ENCODE measurements around the gene PLCB3.

The PLCB3 gene

DNA sequence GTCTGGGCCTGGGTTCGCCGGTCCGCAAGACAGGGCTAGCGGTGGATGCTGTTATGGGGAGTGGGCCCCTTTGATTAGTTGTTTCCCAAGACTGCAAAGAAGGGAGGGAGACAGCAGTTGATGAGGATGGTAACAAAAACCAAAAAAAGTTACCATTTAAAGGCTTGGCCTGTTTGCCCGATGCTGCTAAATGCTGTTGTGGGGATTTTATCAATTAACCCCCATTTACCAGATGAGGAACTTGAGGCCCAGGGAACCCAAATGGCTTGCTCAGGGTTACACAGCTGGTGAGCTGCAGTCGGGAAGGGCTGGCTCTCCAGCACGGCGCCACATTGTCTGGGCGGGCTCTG, 28.7 kb upstream of the PLCB3 start:
- no peak for DNase-seq (ENCODE audit: low spot score)

DNA sequence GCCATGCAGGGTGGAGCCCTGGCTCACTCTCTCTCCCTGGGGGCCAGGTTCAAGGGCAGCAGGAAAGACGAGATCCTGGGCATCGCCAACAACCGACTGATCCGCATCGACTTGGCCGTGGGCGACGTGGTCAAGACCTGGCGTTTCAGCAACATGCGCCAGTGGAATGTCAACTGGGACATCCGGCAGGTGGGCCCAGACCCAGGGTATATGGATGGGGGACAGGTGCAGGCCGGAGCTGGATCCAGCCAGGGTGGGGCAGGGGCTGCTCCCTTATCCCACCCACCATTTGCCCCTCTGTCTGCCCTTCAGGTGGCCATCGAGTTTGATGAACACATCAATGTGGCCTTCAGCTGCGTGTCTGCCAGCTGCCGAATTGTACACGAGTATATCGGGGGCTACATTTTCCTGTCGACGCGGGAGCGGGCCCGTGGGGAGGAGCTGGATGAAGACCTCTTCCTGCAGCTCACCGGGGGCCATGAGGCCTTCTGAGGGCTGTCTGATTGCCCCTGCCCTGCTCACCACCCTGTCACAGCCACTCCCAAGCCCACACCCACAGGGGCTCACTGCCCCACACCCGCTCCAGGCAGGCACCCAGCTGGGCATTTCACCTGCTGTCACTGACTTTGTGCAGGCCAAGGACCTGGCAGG, 28.2 kb upstream of the PLCB3 start:
- no peak for DNase-seq (ENCODE audit: low spot score)

DNA sequence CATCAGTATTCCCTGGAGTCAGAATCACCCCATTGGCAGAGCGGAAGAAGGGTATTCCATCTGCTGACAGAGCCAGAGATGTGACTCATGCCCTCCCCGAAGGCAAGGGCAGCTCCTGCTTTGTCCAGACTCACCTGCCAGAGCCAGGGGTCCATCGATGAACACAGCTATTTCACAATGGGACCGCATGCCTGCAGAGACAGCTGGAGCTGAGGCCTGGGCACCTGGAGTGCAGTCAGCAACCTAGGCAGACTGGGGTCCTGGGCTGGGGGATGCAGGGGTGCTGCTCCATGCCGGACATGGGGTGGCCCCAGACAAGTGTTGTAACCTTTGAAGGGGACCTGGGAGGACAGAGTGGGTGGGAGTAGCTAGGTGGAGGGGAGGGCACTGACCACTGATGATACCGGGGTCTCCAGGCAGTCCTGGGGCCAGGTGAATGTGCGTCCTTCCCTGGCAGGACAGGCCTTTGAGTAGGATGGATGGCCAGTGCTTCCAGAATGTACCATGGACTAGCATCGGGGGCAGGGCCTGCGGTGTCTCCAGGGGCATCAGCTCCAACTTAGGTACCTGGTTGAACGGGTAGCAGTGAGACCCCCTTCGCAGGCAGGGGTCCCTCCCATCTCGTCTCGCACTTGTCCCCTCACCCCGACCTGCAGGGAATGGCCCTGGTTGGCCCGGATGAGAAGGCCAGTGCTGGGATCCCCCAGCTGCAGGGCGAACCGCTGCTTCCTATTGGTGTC, 27.0 kb upstream of the PLCB3 start:
- DNase-seq (ENCODE audit: low spot score): no peak

DNA sequence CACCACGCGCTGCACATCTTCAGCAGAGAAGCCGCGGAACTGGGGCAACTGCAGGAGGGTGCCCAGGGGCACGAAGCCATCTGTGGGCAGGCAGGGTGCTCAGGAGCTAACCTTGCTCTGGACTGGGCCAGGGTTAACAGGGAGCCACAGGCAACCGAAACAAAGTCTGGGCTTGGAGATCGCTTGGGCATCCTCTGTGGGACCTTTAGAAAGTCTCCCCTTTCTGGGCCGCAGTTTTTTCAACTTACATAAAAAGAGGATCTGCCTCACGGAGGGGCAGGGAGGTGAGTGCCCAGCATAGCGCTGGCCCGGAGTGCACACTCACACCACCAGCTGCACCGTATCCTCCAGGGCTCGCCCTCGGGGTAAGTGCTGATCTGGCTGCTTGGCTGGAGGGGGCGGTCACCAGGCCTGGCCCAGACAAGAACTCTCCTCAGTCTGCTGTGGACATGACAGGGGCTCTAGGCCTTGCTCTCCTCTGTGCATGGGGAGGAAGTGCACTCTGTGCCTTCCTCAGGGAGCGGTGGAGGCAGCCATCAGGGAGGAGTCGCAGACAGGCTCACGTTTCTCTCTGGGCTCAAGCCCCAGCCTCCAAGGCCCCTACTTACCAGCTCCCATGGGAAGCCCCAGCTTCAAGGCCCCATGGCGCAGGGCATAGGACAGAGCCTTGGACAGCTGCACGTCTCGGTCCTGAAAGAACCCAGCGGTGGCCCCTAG, 26.3 kb upstream of the PLCB3 start:
- DNase-seq (ENCODE audit: low spot score): no peak

DNA sequence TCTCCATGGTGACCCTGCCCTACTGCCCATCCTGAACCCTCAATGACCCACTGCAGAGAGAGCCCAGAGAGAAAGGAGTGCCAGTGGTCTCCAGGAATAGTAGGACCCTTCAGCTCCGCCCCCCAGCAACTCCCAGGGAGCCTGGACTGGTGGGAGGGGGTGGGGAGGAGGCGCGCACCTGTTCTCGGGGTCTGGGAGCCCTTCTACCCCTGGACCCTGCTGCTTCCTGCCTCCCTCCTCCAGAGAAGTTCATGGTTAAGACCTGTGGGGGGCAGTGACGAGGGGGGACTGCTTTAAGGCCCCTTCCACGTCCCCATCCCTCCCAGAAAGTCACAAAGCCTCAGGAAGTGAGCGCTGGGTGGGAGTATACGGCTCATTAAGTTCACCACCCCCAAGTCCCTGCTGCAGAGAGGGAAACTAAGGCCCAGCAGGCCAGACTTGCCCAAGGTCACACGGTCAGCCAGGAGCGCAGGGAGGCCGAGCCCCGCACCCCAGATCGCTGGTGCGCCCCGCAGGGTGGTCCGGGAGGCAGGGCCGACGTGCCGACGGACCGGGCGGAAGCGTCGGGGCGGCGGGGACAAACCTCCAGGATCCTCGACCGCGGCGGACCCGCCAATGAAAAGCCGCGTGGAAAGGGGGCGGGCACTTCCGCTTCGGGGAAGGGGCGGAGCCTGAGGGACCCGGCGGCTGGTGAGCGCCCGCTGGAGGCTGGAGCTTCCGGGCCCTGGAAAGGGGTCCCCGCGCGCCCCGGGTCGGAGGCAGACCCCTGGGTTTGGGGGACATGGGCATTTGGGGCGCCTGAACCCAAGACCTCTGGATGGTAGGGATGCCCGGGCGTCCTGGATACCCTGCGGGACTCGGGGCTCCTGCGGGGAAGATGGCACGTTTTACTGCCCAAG, 25.5 kb upstream of the PLCB3 start, which contains the start of the genes NUDT22 and TRPT1:
Gene NUDT22, plus strand, starts transcription at position 667 of the 899 bp plus-strand sequence. CDS start 379 bp downstream, outside the sequence.
Gene TRPT1, minus strand, starts transcription at position 579 of the 899 bp plus-strand sequence. Its CDS starts 326 bp downstream, at position 253.
- peak; percentile 89 for DNase-seq (ENCODE audit: low spot score)

DNA sequence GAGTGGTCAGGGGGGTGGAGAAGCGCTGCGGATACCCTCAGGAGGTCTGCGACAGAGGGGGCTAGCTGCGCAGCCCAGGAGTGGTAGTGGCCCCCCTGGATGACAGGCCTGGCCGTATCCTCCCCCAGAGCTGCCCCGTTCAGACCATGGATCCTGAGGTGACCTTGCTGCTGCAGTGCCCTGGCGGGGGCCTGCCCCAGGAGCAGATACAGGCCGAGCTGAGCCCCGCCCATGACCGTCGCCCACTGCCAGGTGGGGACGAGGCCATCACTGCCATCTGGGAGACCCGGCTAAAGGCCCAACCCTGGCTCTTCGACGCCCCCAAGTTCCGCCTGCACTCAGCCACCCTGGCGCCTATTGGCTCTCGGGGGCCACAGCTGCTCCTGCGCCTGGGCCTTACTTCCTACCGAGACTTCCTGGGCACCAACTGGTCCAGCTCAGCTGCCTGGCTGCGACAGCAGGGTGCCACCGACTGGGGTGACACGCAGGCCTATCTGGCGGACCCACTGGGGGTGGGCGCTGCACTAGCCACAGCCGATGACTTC, 24.8 kb upstream of the PLCB3 start:
- DNase-seq (ENCODE audit: low spot score): no peak

DNA sequence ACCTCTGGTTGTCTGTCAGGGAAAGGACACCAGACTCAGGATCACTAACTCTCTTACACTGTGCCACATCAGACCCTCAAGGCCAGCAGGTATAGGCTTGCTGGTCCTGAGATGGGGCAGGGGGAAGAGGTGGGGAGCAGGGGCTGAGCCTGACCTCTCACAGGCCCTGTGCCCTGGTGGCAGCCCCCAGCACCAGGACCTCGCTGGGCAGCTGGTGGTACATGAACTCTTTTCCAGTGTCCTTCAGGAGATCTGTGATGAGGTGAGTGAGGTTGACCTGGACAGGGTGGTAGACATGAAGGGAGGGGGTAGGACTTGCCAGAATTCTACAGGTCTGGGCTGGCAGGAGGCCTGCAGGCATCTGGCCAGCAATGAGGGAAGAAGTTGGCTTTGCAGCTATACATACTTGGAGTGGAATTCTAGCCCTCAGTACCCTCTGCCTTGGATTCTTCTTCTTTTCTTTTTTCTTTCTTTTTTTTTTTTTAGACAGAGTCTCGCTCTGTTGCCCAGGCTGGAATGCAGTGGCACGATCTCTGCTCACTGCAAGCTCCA, 23.8 kb upstream of the PLCB3 start:
- DNase-seq (ENCODE audit: low spot score): no peak

DNA sequence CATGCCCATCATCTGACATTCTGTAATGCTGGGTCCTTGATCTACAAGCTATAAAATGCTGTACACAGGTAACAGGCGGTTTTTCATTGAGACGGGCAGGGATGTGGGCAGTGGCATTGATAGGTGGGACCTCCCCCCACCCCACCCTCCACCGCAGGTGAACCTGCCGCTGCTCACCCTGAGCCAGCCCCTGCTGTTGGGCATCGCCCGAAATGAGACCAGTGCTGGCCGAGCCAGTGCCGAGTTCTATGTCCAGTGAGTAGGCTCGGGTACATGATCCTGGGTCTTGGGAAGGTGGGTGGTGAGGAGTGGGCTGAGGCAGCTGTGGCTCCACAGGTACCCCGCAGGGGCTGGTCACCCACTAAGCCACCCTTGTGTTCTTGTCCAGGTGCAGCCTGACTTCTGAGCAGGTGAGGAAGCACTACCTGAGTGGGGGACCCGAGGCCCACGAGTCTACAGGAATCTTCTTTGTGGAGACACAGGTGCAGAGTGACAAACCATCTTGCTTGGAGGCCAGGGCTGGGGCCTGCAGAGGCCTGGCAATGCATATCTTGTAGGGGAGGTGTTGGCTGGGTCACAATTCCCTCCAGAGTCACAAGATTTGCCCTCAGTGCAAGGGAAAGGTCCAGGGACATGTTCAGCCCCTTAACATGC, 22.1 kb upstream of the PLCB3 start:
- DNase-seq (ENCODE audit: low spot score): no peak

DNA sequence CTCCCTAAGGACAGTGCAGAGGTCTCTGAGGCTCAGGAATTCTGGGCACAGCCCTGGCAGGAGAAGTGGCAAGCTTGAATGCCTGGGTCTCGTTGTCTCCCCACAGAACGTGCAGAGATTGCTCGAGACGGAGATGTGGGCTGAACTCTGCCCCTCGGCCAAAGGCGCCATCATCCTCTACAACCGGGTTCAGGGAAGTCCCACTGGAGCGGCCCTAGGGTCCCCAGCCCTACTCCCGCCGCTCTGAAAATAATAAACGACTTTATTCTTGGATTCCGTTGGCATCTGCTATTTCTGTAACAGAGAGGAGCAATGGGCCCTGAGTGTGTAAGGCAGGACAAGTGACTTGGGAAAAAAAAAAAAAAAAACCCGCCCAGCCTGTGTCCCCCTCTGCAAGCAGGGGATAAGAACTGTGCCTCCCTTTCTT, 21.6 kb upstream of the PLCB3 start:
- DNase-seq (ENCODE audit: low spot score): no peak

DNA sequence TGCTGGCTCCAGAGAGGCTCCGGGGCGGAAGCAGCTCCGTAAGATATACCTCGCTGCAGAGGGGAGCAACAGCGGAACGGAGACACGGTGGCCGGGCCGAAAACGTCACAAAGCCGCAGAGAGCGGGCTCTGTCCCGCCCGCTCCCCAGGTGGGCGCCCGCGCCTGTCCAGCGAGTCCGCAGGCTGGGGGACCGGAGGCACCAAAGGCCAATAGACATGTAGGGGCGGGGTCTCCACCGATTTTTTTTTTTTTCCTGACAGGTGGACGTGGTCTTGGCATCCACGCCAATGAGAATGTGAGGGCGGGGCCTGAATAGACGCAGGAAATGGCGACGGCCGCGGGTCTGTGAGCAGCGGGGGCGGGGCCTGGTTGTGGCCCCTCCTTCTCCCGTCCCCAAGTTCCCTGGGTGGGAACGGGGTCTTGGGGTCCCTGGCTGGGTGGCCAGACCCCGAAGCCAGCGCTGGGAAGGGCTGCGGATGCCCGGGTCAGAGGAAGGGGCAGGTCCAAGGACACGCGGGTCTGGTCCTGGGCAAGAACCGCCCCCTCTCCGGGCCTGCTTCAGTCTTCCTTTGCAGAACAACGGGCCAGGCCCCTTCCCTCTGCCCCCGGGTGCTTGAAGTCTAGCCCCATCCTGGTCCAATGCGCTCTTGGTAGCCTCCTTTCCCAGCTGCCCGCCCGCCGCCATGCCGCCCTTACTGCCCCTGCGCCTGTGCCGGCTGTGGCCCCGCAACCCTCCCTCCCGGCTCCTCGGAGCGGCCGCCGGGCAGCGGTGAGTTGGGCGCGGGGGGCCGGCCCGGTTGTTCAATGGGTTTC, 21.0 kb upstream of the PLCB3 start, which contains the start of gene DNAJC4:
Gene DNAJC4, plus strand, starts transcription at position 378 of the 814 bp plus-strand sequence. Its CDS starts 307 bp downstream, at position 685.
- DNase-seq (ENCODE audit: low spot score): peak; percentile 81

DNA sequence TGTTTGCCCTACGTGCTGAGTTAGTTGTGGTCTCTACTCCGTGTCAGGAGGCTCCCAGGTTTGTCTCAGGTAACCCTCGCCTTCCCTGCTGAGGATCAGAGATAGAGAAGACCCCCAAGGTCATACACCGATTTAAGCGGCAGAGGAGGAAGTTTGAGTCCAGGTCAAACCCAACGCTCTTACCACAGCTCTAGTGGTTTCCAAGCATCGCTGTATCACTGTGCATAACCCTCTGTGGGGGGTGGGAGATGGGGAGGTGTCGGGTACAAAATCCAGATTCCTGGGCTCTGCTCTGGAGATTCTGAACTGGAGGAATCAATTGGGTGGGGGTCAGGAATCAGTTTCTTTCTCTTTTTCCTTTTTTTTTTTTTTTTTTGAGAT, 20.4 kb upstream of the PLCB3 start:
- DNase-seq (ENCODE audit: low spot score): no peak

DNA sequence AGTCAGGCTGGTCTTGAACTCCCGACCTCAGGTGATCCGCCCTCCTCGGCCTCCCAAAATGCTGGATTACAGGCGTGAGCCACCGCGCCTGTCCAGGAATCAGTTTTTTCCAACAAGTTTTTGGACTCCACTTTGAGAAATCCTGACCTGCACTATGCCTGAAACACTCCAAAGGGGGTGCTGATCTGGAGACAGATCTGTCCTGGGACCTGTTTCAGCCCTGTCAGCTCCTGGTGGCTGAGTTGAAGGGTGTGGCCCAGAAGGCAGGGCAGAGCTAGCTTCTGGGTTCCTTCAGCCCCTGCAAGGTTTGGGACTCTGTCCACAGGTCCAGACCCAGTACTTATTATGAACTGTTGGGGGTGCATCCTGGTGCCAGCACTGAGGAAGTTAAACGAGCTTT, 19.8 kb upstream of the PLCB3 start:
- DNase-seq (ENCODE audit: low spot score): no peak

DNA sequence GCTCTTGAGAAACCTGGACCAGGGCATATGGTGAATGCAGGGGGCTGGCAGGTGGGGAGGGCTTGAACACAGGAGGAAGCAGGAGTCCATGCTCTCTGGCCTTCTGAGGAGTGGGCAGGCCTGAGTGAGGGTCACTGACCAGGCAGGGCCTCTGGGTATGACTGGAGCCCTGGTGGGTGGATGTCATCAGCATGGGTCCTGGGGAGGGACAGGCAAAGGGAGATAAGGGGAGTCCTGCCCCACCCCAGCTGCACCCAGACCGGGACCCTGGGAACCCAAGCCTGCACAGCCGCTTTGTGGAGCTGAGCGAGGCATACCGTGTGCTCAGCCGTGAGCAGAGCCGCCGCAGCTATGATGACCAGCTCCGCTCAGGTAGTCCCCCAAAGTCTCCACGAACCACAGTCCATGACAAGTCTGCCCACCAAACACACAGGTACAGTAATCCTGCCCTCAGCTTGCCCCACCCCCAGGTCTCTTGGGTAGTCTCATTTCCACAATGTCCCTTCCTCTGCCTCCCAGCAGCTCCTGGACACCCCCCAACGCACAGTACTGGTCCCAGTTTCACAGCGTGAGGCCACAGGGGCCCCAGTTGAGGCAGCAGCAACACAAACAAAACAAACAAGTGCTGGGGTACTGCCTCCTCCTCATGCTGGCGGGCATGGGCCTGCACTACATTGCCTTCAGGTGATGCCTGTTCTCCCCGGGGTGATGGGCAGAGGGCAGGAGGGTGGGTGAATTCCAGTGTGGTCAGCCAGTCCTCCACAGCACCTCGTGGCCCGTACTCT, 19.0 kb upstream of the PLCB3 start:
- DNase-seq (ENCODE audit: low spot score): no peak

DNA sequence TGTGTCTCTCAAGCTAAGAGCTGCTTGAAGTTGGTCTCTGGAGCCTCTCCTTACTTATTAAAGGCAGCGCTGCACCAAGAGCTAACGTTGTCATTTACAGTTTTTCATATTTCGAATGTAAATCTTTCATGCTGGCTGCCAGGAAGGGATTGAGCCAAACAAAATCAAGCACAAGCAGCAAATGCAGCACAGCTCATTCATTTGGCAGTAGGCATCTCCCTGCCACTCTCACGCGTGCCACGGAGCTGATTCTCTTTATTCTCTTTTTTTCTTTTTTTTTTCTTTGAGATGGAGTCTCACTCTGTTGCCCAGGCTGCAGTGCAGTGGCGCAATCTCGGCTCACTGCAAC, 18.4 kb upstream of the PLCB3 start:
- no peak for DNase-seq (ENCODE audit: low spot score)

DNA sequence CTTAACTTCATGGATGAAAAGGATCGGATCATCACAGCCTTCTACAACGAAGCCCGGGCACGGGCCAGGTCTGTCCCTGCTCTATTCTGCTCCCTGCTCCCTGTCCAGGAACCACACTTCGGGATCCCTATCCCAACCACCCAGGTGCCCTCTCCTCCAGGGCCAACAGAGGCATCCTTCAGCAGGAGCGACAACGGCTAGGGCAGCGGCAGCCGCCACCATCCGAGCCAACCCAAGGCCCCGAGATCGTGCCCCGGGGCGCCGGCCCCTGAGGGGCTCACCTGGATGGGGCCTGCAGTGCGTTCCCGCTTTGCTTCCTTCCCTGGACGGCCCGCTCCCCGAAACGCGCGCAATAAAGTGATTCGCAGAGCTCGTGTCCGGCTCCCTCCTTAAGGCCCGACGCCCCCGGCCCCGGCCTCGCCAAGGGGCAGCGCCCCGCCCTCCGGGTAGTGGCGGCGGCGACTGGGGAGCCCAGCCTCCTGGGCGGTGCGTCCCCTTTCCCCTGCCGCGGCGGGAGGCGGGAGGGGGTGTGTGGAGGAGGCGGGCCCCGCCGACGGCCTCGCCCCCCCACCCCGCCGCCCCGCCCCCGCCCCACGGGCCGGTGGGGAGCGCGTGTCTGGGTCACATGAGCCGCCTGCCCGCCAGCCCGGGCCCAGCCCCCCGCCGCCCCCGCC, 17.3 kb upstream of the PLCB3 start, which contains the start of gene VEGFB:
Gene VEGFB, plus strand, starts transcription at position 672 of the 674 bp plus-strand sequence. CDS start 250 bp downstream, outside the sequence.
- DNase-seq (ENCODE audit: low spot score): peak; percentile 52

DNA sequence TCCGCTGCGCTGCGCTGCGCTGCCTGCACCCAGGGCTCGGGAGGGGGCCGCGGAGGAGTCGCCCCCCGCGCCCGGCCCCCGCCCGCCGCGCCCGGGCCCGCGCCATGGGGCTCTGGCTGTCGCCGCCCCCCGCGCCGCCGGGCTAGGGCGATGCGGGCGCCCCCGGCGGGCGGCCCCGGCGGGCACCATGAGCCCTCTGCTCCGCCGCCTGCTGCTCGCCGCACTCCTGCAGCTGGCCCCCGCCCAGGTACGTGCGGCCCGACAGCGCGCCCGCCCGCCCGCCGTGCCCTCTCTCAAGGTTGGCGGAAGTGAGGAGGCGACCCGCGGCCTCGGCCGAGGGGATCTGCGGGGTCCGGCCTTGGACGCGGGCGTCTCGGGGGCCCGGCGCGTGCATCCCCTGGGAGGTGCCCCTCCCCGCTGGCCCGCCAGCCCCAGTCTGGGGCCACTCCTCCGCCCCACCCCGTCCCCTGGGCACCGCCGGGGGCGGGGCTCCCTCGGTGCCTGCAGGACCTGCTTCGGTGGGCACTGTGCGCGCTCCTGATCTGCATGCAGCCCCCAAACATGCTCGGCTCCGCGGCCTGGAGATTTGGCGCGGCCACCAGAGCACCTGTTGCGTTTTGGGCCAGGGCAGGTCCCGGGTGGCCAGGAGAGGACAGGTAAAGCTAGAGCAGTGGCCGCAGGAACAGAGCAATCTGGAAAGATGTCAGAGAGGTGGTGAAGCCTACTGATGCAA, 16.5 kb upstream of the PLCB3 start:
- no peak for DNase-seq (ENCODE audit: low spot score)

DNA sequence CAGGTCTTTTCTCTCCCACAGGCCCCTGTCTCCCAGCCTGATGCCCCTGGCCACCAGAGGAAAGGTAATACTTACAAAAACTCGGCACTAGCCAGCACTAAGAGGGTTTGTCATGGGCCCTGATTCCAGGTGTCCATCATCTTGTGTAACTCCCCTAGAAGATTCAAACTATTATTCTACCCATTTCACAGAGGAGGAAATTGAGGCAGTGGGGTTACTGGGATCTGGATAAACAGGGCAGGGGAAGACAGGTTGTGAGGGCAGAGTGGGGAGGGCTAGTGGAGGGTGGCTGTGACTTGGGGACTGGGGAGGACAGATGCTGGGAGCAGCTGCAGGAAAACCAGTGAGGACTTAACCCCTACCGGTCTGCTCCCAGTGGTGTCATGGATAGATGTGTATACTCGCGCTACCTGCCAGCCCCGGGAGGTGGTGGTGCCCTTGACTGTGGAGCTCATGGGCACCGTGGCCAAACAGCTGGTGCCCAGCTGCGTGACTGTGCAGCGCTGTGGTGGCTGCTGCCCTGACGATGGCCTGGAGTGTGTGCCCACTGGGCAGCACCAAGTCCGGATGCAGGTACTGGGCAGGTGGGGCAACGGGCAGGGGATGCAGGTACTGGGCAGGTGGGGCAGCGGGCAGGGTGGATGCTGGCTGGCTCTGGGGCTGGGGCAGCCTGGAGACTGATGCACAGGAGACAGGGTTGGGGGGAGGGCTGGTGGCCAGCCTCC, 15.7 kb upstream of the PLCB3 start:
- no peak for DNase-seq (ENCODE audit: low spot score)
